ENCODE measurements around the gene NCLN. TPM values are rescaled to one million over a fixed set of nuclear protein-coding genes. Genes with fewer than 3 reads are reported as not detected.
"Not testable (repeated sequence)": the region's sequence is repeated elsewhere in the genome, so short reads cannot be mapped to it uniquely, and the experiment has no call there.

The NCLN gene
- total RNA-seq, 1 donor from 2014 or later = 61.1 TPM

DNA sequence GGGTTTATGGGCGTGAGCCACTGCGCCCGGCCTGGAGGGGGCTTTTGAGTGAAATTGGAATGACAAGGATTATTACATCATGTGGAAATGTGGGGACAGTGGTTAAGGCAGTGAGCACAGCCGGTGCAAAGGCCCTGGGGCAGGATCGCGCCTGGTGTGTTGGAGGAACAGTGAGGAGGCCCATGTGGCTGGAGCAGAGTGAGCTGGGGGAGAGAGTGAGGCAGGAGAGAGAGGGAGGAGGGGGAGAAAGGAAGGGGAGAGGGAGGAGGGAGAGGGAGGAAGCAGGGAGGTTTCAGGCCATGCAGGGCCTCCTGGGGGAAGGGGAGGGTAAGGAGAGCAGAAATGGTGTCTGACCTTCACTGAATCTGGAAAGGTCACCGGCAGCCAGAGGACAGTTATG lies 27.4 kb downstream of the NCLN start:
- peaks cover 14% of the 10 kb centered on the region for H3K4me1 Mint-ChIP-seq
- ChIA-PET CTCF (no interaction called here), POLR2A (interaction anchor here (0.6 kb wide), 1 partner anchor 133 kb away, joined by 4 read pairs; no protein-coding TSS in a partner anchor)
- intact Hi-C loops (cut with micrococcal nuclease) = no loop called here
- TF ChIP-seq, protein P1, sequence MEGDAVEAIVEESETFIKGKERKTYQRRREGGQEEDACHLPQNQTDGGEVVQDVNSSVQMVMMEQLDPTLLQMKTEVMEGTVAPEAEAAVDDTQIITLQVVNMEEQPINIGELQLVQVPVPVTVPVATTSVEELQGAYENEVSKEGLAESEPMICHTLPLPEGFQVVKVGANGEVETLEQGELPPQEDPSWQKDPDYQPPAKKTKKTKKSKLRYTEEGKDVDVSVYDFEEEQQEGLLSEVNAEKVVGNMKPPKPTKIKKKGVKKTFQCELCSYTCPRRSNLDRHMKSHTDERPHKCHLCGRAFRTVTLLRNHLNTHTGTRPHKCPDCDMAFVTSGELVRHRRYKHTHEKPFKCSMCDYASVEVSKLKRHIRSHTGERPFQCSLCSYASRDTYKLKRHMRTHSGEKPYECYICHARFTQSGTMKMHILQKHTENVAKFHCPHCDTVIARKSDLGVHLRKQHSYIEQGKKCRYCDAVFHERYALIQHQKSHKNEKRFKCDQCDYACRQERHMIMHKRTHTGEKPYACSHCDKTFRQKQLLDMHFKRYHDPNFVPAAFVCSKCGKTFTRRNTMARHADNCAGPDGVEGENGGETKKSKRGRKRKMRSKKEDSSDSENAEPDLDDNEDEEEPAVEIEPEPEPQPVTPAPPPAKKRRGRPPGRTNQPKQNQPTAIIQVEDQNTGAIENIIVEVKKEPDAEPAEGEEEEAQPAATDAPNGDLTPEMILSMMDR (IDR thresholded peaks at IDR 0.05) = no peak
- no peaks in the 10 kb centered on the region for H3K27me3 Mint-ChIP-seq
- ATAC-seq (ENCODE audit: low read depth) = no peak
- DNase-seq = no peak
- H3K36me3 Mint-ChIP-seq (ENCODE audit: low read depth) = peaks cover 9% of the 10 kb centered on the region
- no peak overlapping the region for H3K27ac Mint-ChIP-seq
- H3K9me3 Mint-ChIP-seq = no peaks in the 10 kb centered on the region
- no peak overlapping the region for H3K4me3 Mint-ChIP-seq

DNA sequence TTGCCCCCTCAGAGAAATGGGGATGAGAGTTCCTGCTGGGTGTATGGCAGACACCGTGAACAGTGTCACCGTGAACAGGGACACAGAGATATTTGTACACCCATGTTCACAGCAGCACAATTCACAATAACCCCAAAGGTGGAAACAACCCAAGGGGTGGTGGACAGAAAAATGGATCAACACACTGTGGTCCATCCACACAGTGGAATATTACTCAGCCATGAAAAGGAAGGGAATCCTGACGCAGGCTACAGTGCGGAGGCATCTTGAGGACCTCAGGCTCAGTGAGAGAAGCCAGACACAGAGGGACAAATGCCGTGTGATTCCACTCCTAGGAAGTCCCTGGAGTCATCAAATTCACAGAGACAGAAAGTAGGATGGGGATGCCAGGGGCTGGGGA lies 31.1 kb downstream of the NCLN start:
- TF ChIP-seq, protein P1 (IDR thresholded peaks at IDR 0.05) = no peak
- H3K27ac Mint-ChIP-seq = no peak overlapping the region
- ChIA-PET POLR2A (no interaction called here), CTCF (no interaction called here)
- DNase-seq (no peak), ATAC-seq (ENCODE audit: low read depth) (no peak)
- intact Hi-C loops (cut with micrococcal nuclease) = no loop called here
- no peaks in the 10 kb centered on the region for H3K9me3 Mint-ChIP-seq
- H3K27me3 Mint-ChIP-seq = no peaks in the 10 kb centered on the region
- peaks cover 11% of the 10 kb centered on the region for H3K4me1 Mint-ChIP-seq
- no peak overlapping the region for H3K4me3 Mint-ChIP-seq
- no peaks in the 10 kb centered on the region for H3K36me3 Mint-ChIP-seq (ENCODE audit: low read depth)

DNA sequence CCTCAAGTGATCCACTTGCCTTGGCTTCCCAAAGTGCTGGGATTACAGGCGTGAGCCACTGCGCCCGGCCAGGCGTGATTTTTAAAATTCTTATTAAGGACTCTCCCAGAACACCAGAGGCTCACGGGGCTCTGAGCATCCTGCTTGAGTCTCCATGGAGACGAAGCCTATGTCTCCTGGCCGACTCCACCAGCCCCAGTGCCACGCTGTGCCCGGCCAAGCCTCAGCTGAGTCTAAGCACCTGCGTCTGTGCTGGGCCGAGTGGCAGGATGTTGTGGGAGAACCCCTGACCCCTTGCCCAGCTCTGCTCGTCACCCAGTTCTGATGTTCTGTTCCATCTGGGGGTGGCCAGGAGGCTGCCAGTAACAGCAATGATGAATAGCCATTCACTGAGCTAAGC lies 34.8 kb downstream of the NCLN start:
- DNase-seq (no peak), ATAC-seq (ENCODE audit: low read depth) (no peak)
- TF ChIP-seq, protein P1 (IDR thresholded peaks at IDR 0.05) = no peak
- H3K4me1 Mint-ChIP-seq = peaks cover 2% of the 10 kb centered on the region
- ChIA-PET CTCF (no interaction called here), POLR2A (no interaction called here)
- no peak overlapping the region for H3K27ac Mint-ChIP-seq
- no peaks in the 10 kb centered on the region for H3K36me3 Mint-ChIP-seq (ENCODE audit: low read depth)
- intact Hi-C loops (cut with micrococcal nuclease) = no loop called here
- peaks cover 8% of the 10 kb centered on the region for H3K27me3 Mint-ChIP-seq
- H3K4me3 Mint-ChIP-seq = no peak overlapping the region
- H3K9me3 Mint-ChIP-seq = no peaks in the 10 kb centered on the region

DNA sequence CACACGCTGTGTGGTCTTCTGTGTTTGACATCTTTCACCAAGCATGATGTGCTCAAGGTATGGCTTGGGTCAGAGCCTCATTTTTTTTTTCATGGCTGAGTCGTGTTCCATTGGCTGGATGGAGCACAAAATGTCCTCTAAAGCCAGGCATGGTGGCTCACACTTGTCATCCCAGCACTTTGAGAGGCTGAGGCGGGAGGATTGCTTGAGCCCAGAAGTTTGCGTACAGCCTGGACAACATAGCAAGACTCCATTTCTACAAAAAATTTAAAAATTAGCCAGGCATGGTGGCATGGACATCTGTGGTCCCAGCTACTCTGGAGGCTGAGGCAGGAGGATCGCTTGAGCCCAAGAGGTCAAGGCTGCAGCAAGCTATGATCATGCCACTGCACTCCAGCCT lies 35.8 kb downstream of the NCLN start:
- H3K9me3 Mint-ChIP-seq; H3K4me3 Mint-ChIP-seq; ATAC-seq (ENCODE audit: low read depth); POLR2A ChIA-PET; H3K36me3 Mint-ChIP-seq (ENCODE audit: low read depth); H3K27ac Mint-ChIP-seq; DNase-seq; CTCF ChIA-PET; H3K4me1 Mint-ChIP-seq; intact Hi-C loops (cut with micrococcal nuclease): not testable (repeated sequence)
- peaks cover 14% of the 10 kb centered on the region for H3K27me3 Mint-ChIP-seq

DNA sequence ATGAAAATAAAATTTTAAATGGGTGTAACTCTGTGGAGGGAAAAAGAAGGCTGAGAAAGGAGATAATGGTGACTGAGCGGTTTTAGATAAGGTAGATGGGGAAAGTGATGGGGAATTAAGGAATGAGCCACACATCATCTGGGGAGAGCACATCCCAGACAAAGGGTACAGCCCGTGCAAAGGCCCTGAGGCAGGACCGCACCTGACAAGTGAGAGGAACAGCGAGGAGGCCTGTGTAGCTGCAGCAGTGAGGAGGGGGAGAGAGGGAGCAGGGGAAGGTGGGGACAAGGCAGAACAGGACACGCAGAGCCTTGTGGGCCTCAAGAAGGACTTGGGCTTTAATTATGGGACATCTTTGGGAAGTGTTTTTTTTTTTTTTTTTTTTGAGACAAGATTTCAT lies 37.0 kb downstream of the NCLN start:
- Mint-ChIP-seq H3K4me1 (peaks cover 2% of the 10 kb centered on the region), H3K4me3 (no peak overlapping the region), H3K27ac (no peak overlapping the region), H3K36me3 (ENCODE audit: low read depth) (no peaks in the 10 kb centered on the region), H3K9me3 (no peaks in the 10 kb centered on the region), H3K27me3 (peaks cover 23% of the 10 kb centered on the region)
- no peak for DNase-seq
- ChIA-PET CTCF (no interaction called here), POLR2A (interaction anchor here (0.6 kb wide), 1 partner anchor 29 kb away, joined by 3 read pairs; no protein-coding TSS in a partner anchor)
- ATAC-seq (ENCODE audit: low read depth) = no peak
- TF ChIP-seq, protein P1 (IDR thresholded peaks at IDR 0.05) = no peak
- intact Hi-C loops (cut with micrococcal nuclease) = no loop called here
